ENCODE results near the gene C19orf53.

GRCh38 chr19:13781547-13781946 lies 7.3 kb downstream of the C19orf53 start:
- TF ChIP-seq, protein P1, sequence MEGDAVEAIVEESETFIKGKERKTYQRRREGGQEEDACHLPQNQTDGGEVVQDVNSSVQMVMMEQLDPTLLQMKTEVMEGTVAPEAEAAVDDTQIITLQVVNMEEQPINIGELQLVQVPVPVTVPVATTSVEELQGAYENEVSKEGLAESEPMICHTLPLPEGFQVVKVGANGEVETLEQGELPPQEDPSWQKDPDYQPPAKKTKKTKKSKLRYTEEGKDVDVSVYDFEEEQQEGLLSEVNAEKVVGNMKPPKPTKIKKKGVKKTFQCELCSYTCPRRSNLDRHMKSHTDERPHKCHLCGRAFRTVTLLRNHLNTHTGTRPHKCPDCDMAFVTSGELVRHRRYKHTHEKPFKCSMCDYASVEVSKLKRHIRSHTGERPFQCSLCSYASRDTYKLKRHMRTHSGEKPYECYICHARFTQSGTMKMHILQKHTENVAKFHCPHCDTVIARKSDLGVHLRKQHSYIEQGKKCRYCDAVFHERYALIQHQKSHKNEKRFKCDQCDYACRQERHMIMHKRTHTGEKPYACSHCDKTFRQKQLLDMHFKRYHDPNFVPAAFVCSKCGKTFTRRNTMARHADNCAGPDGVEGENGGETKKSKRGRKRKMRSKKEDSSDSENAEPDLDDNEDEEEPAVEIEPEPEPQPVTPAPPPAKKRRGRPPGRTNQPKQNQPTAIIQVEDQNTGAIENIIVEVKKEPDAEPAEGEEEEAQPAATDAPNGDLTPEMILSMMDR (IDR thresholded peaks at IDR 0.05 in 2 of 3, conservative IDR thresholded peaks at IDR 0.05 in 1 of 3; ENCODE audit: insufficient read depth in 2 of 3, low read depth in 1 of 3, low read length in 3 of 3), result no peak
- TF ChIP-seq, protein P2, sequence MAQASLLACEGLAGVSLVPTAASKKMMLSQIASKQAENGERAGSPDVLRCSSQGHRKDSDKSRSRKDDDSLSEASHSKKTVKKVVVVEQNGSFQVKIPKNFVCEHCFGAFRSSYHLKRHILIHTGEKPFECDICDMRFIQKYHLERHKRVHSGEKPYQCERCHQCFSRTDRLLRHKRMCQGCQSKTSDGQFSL (CRISPR knock-in tag; IDR thresholded peaks at IDR 0.05), result no peak
- TF ChIP-seq, protein P2 (tag; IDR thresholded peaks at IDR 0.05), result no peak
- TF ChIP-seq, protein P3, sequence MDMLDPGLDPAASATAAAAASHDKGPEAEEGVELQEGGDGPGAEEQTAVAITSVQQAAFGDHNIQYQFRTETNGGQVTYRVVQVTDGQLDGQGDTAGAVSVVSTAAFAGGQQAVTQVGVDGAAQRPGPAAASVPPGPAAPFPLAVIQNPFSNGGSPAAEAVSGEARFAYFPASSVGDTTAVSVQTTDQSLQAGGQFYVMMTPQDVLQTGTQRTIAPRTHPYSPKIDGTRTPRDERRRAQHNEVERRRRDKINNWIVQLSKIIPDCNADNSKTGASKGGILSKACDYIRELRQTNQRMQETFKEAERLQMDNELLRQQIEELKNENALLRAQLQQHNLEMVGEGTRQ (CRISPR knock-in tag; IDR thresholded peaks at IDR 0.05), result no peak
- TF ChIP-seq NCOA4 (IDR thresholded peaks at IDR 0.05; ENCODE audit: partially characterized antibody) (no peak), ZNF551 (CRISPR knock-in tag; IDR thresholded peaks at IDR 0.05) (no peak)

Data from K562 (cell line).